ENCODE data around the gene ADCY10.

- TF ChIP-seq EZH2phosphoT487 (IDR thresholded peaks at IDR 0.05; ENCODE audit: low read depth, severe bottlenecking, unreplicated experiment) (no peak), CTCF (IDR thresholded peaks at IDR 0.05; ENCODE audit: poor library complexity) (no peak), EZH2 (IDR thresholded peaks at IDR 0.05; ENCODE audit: borderline replicate concordance) (no peak)
Measured at GRCh38 chr1:167938080-167938636, 24.2 kb upstream of the ADCY10 start.

Data from hepatocyte (in vitro differentiated cells).